Measurements from ENCODE around the gene DAB1.

DAB1 gene

DNA sequence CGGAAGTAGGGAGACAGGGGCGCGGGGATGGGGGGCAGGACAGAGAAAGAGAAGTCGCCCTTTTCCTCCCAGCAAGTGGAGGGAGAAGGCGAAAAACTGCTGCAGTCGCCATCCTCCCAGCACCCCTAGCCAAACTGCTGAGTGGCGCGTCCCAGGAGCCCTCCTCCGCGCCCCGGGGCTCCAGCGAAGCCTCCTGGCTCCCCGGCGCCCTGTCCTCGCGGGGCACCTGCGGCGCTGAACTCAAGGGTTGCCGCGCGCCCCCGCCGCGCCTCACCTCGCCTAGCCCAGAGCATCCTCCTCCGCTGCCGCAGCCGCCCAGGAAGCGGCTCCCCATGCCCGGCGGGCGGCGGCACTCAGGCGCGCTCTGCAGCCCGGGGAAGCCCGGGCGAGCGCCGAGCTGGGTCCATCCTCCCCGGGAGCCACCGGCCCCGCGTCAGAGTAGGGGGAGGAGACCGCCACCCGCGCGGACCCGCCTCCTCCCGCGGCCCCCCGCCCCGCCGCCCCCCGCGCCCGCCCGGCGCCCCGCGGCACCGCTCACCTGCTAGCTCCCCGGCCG lies at the start of gene DAB1:
DAB1 (minus strand) TSS at position 405 of the 556 bp plus-strand sequence. CDS start 133,030 bp downstream, outside the sequence.
- TF ChIP-seq, protein P1, sequence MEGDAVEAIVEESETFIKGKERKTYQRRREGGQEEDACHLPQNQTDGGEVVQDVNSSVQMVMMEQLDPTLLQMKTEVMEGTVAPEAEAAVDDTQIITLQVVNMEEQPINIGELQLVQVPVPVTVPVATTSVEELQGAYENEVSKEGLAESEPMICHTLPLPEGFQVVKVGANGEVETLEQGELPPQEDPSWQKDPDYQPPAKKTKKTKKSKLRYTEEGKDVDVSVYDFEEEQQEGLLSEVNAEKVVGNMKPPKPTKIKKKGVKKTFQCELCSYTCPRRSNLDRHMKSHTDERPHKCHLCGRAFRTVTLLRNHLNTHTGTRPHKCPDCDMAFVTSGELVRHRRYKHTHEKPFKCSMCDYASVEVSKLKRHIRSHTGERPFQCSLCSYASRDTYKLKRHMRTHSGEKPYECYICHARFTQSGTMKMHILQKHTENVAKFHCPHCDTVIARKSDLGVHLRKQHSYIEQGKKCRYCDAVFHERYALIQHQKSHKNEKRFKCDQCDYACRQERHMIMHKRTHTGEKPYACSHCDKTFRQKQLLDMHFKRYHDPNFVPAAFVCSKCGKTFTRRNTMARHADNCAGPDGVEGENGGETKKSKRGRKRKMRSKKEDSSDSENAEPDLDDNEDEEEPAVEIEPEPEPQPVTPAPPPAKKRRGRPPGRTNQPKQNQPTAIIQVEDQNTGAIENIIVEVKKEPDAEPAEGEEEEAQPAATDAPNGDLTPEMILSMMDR (IDR thresholded peaks at IDR 0.05) = no peak
- intact Hi-C loops (cut with DNase I; ENCODE audit: low total_unique reads) = no loop called here
- DNase-seq = no peak

DNA sequence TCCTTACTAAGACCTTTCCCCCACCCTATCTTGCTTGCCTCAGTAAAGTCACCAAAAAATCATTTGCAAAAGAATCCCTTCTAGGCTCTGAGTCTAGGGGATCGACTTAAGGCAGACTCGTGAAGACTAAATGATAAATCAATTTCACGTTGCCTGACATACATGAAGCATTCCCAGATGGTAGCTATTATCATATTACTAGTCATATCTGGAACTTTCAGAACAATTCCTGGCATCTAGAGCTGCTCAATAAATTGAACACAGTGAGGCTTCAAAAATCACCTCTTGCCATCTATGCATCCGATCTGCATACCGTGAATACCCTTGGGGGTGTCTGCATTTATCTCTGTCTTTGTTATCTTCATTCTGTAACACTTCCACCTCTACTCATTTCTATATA lies 49.6 kb upstream of the DAB1 start:
- TF ChIP-seq, protein P1 (IDR thresholded peaks at IDR 0.05) = no peak
- intact Hi-C loops (cut with DNase I; ENCODE audit: low total_unique reads) = no loop called here
- H3K4me1 ChIP-seq = peaks cover 0 to 14% (median 0%) of the 10 kb centered on the region in 4 donors
- H3K4me3 ChIP-seq = no peak overlapping the region
- no peak overlapping the region for H3K27ac ChIP-seq
- no peaks in the 10 kb centered on the region for H3K27me3 ChIP-seq
- DNase-seq = no peak
- no peaks in the 10 kb centered on the region for H3K9me3 ChIP-seq
- H3K36me3 ChIP-seq = no peaks in the 10 kb centered on the region

More for the DNA sequence above, at the start of gene DAB1:
- peaks cover 0 to 57% of the 10 kb centered on the region in 2 donors for H3K27me3 ChIP-seq
- no peaks in the 10 kb centered on the region for H3K9me3 ChIP-seq
- H3K4me1 ChIP-seq = peaks cover 0 to 30% (median 29%) of the 10 kb centered on the region in 4 donors
- H3K36me3 ChIP-seq = no peaks in the 10 kb centered on the region
- no peak within 1 kb of the TSS for H3K27ac ChIP-seq
- peak within 1 kb of the TSS; percentile 36 to 46 for H3K4me3 ChIP-seq

DNA sequence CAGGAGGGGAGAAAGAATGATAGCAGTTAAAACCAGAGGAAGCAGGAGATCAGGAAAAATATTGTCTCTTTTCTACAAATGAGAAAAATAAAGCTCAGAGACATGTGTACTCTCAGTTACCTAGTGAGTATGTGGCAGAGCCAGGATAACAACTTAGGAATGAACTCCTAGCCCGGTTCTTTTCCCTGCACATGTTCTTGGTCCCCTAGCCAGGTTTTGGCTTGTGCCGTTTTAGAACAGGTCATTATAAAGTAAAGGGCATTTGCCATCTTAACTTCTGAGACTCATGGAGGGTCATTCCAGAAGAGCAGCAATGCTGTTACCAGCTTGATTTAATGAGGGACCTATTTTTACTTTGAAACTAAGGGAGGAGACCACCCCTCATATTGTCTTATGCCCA lies 48.1 kb upstream of the DAB1 start:
- TF ChIP-seq, protein P1 (IDR thresholded peaks at IDR 0.05) = no peak
- no peaks in the 10 kb centered on the region for H3K36me3 ChIP-seq
- H3K9me3 ChIP-seq = no peaks in the 10 kb centered on the region
- H3K27ac ChIP-seq = no peak overlapping the region
- intact Hi-C loops (cut with DNase I; ENCODE audit: low total_unique reads) = no loop called here
- no peaks in the 10 kb centered on the region for H3K27me3 ChIP-seq
- H3K4me3 ChIP-seq = no peak overlapping the region
- H3K4me1 ChIP-seq = peaks cover 0 to 22% (median 2%) of the 10 kb centered on the region in 4 donors
- DNase-seq = no peak

DNA sequence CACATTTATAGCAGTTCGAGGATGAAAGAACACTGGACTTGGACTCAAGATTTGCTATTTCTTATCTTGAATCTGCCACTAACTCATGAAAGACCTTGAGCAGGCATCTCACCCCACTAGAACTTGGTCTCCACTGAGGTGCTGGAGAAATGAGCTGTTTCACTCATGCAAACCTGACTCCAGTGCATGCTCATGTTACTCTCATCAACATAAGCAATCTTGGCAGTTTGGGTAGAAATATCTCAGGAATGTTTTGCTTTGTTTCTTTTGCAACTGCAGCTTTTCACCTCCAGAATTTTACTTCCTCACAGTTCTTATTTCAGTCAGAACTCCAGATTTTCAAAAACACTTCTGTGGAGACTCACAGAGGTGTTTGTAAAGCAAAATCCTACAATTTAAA lies 46.2 kb upstream of the DAB1 start:
- intact Hi-C loops (cut with DNase I; ENCODE audit: low total_unique reads) = no loop called here
- no peak for DNase-seq
- H3K4me3 ChIP-seq = no peak overlapping the region
- peaks cover 0 to 22% (median 2%) of the 10 kb centered on the region in 4 donors for H3K4me1 ChIP-seq
- no peaks in the 10 kb centered on the region for H3K9me3 ChIP-seq
- no peaks in the 10 kb centered on the region for H3K36me3 ChIP-seq
- TF ChIP-seq, protein P1 (IDR thresholded peaks at IDR 0.05) = no peak
- no peak overlapping the region for H3K27ac ChIP-seq
- H3K27me3 ChIP-seq = no peaks in the 10 kb centered on the region

DNA sequence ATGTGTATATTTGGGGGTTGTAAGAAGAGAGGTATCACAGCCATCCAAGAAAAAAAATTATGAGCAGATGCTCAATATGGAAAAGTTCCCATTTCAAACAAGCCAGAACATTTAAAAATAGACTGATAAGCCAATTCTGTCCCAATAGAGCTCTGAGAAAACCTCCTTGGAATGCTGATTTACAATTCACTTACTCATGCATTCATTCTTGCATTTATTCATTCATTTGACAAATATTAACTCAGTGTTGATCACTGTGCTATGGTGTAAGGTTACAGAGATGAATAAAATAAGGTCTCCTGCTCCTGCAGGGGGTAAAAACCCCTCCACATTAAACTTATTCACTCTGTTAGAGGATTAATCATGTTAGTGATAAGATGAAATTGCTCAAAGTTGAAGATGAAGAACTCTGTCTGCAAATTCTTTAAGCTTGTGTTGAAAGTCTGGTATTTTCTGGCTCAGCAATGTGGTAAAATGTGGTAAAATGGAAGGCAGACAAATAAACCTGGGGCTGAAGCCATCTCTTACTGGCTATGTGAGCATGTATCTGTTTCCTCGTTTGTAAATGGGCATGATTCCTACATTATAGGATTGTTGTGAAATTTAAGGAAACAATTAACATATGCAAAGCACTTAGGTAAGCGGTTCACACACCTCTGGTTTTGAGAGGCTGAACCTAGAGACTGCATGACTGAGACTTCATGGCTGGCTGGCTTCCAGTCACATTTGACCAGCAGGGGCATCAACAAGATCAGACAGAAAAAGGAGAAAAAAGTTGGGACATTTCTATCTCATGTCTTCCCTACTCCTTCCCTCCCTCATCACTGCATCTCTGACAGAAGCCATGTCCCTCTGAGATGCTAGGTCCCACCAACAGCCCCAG lies 45.0 kb upstream of the DAB1 start:
- Histone ChIP-seq H3K4me3 (no peak overlapping the region), H3K27me3 (no peaks in the 10 kb centered on the region), H3K4me1 (peaks cover 0 to 22% (median 2%) of the 10 kb centered on the region in 4 donors), H3K36me3 (no peaks in the 10 kb centered on the region), H3K9me3 (no peaks in the 10 kb centered on the region), H3K27ac (no peak overlapping the region)
- intact Hi-C loops (cut with DNase I; ENCODE audit: low total_unique reads) = no loop called here
- TF ChIP-seq, protein P1 (IDR thresholded peaks at IDR 0.05) = no peak
- DNase-seq = no peak

Measured in tibial artery (tissue), 4 donors.